ENCODE data around the gene PDSS1.
"Not testable (repeated sequence)": the region's sequence is repeated elsewhere in the genome, so short reads cannot be mapped to it uniquely, and the experiment has no call there.

The PDSS1 gene, protein sequence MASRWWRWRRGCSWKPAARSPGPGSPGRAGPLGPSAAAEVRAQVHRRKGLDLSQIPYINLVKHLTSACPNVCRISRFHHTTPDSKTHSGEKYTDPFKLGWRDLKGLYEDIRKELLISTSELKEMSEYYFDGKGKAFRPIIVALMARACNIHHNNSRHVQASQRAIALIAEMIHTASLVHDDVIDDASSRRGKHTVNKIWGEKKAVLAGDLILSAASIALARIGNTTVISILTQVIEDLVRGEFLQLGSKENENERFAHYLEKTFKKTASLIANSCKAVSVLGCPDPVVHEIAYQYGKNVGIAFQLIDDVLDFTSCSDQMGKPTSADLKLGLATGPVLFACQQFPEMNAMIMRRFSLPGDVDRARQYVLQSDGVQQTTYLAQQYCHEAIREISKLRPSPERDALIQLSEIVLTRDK

DNA sequence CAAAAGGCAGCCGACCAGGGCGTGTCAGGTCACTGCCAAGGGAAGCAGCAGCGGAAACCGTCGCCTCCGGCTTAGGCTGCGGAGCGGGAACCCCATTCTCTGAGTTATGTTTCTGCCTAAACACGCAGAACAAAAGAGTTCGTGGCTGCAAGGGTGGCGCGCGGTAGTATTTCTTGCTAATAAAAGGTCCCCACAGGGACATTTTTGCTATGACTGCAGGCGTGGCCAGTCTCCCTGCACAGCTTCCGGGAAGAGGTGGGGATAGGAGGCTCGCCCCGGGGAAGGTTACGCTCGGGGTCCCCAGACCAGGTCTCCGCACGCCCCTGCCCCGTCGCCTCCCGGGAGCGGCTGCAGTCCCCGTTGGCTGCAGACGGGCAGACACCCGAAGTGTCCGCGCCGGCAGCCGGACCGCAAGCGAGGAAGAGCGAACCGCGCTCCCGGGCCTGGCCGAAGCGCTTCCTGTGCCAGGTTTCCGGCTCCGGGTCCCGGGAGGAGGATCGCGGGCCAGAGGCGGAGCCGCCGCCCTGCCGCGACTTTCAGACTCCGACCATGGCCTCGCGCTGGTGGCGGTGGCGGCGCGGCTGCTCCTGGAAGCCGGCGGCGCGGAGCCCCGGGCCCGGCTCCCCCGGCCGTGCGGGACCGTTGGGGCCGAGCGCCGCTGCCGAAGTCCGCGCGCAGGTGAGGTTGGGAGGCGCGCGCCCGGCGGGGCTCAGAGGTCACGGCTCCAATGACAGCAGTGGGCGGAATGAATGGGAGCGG lies at the start of gene PDSS1:
Gene PDSS1 (plus strand): TSS at position 539 of the 759 bp plus-strand sequence. CDS start 11 bp downstream, at position 550.
- peak within 1 kb of the TSS; percentile 84 for H2AFZ ChIP-seq (ENCODE audit: low read length, unreplicated experiment)
- H3K36me3 ChIP-seq (ENCODE audit: insufficient read depth, low read length), result no peaks in the 10 kb centered on the region
- H3K27me3 ChIP-seq (ENCODE audit: insufficient read depth, low read length), result no peaks in the 10 kb centered on the region
- H3K4me1 ChIP-seq (ENCODE audit: control insufficient read depth, insufficient read depth, low read length, unreplicated experiment), result peaks cover 4% of the 10 kb centered on the region
- H3K4me3 ChIP-seq (ENCODE audit: low read depth, low read length), result peak within 1 kb of the TSS; percentile 98
- H3K27ac ChIP-seq (ENCODE audit: low read depth, low read length), result peak within 1 kb of the TSS; percentile 46
- peaks cover 48% of the 10 kb centered on the region for H3K79me2 ChIP-seq (ENCODE audit: control insufficient read depth, insufficient read depth, low read length, unreplicated experiment)

DNA sequence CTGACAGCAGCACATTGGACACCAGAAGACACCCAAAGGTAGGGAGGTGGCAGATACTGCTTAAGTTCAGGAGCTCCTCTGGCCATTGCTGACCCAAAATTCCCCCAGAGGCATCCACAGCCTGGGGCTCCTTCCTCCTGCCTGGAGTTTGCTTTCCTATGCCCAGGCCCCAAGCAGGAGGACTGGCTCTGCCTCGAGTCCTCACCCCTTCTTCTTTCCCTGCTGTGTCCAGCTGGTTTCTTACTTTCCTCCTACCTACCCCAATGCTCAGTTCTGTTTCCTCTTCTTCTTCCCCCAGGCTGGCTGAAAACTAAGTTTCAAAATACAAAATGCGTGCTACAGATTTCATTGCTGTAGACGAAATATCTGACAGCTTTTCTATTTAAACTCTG lies 49.3 kb upstream of the PDSS1 start:
- not testable (repeated sequence) for H3K79me2 ChIP-seq (ENCODE audit: control insufficient read depth, insufficient read depth, low read length, unreplicated experiment); H3K4me3 ChIP-seq (ENCODE audit: low read depth, low read length); H3K4me1 ChIP-seq (ENCODE audit: control insufficient read depth, insufficient read depth, low read length, unreplicated experiment); H3K27ac ChIP-seq (ENCODE audit: low read depth, low read length); H3K36me3 ChIP-seq (ENCODE audit: insufficient read depth, low read length); H2AFZ ChIP-seq (ENCODE audit: low read length, unreplicated experiment)
- peaks cover 36% of the 10 kb centered on the region; the same call in 1 of the 2 replicates for H3K27me3 ChIP-seq (ENCODE audit: insufficient read depth, low read length)

DNA sequence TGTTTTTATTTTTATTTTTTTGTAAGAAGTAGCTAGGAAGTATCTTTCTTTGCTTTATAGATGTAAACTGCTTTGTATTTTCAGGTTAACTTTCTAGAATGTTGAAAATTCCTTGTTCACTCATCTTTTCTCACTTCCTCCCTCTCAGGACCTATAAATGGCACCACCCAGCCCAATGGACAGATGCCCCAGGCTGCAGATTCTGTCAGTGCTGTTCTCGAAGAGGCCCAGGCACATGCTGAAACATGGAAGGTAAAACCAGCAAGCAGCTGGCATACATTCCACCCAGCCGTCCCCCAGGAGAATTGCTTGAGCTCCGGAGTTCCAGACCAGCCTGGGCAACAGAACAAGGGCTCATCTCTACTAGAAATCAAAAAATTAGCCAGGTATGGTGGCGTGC lies 47.1 kb upstream of the PDSS1 start:
- Histone ChIP-seq H3K79me2 (ENCODE audit: control insufficient read depth, insufficient read depth, low read length, unreplicated experiment) (no peaks in the 10 kb centered on the region), H3K4me3 (ENCODE audit: low read depth, low read length) (no peak overlapping the region), H3K36me3 (ENCODE audit: insufficient read depth, low read length) (no peaks in the 10 kb centered on the region), H3K27me3 (ENCODE audit: insufficient read depth, low read length) (peaks cover 36% of the 10 kb centered on the region; the same call in 1 of the 2 replicates), H3K27ac (ENCODE audit: low read depth, low read length) (no peak overlapping the region), H3K4me1 (ENCODE audit: control insufficient read depth, insufficient read depth, low read length, unreplicated experiment) (no peaks in the 10 kb centered on the region), H2AFZ (ENCODE audit: low read length, unreplicated experiment) (no peak overlapping the region)

DNA sequence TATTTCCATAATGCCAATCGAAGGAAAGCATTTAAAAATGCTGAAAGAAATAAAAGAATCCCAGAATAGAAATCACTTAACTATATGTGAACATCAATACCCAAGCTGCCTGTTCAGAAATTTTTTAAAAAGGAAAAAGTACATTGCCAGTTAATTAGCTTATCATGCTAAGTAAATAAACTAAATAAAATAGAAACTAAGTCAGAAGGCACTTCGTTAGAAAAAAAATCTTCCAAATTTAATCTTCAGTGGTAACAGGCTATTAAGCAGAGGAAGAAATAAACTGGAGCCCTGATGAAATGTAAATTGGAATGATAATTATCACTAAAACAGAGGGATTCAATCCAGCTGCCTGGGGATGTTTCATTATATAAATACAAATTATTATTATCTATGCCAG lies 46.0 kb upstream of the PDSS1 start:
- H3K27me3 ChIP-seq (ENCODE audit: insufficient read depth, low read length), result peaks cover 34% of the 10 kb centered on the region; the same call in 1 of the 2 replicates
- H2AFZ ChIP-seq (ENCODE audit: low read length, unreplicated experiment); H3K27ac ChIP-seq (ENCODE audit: low read depth, low read length); H3K4me1 ChIP-seq (ENCODE audit: control insufficient read depth, insufficient read depth, low read length, unreplicated experiment); H3K36me3 ChIP-seq (ENCODE audit: insufficient read depth, low read length); H3K4me3 ChIP-seq (ENCODE audit: low read depth, low read length); H3K79me2 ChIP-seq (ENCODE audit: control insufficient read depth, insufficient read depth, low read length, unreplicated experiment): not testable (repeated sequence)

DNA sequence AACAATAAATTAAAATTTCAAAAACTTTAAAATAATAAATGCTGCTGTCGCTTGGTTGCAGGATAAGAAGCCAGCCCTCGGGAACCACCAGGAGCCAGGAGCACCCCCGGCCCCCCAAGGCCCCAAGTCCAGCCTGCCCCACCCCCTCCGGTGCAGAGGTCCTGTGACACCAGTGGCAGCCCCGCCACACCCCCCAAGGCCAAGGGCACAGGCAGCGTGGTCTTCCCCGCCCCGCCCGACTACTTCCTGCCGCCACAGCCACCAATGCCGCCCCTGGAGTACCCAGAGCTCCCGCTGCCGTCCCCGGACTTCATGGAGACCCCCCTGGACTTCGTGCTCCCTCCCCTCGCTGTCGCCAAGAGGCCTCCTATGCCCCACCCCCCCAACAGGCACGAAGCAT lies 44.5 kb upstream of the PDSS1 start:
- no peaks in the 10 kb centered on the region for H3K36me3 ChIP-seq (ENCODE audit: insufficient read depth, low read length)
- no peaks in the 10 kb centered on the region for H3K4me1 ChIP-seq (ENCODE audit: control insufficient read depth, insufficient read depth, low read length, unreplicated experiment)
- no peak overlapping the region for H2AFZ ChIP-seq (ENCODE audit: low read length, unreplicated experiment)
- no peak overlapping the region for H3K27ac ChIP-seq (ENCODE audit: low read depth, low read length)
- no peaks in the 10 kb centered on the region for H3K79me2 ChIP-seq (ENCODE audit: control insufficient read depth, insufficient read depth, low read length, unreplicated experiment)
- H3K27me3 ChIP-seq (ENCODE audit: insufficient read depth, low read length), result peaks cover 31% of the 10 kb centered on the region; the same call in 1 of the 2 replicates
- no peak overlapping the region for H3K4me3 ChIP-seq (ENCODE audit: low read depth, low read length)

DNA sequence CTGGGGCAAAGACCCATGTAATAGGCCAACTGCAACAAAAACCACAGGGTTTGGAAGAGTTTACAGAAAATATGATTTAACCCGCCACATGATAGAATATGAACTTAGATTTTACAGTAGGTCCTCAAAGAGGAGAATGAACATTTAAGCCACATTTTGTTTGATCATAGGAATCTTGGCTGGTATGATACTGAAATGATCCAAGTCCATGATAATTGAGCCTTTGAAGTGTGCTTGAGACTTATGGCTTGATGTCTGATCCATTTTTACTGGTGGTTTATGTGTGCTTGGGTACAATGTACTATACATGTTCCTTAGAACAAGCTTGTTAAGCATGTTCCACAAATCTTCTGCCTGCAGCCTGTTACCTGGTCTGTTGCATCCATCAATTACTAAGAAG lies 41.8 kb upstream of the PDSS1 start:
- no peaks in the 10 kb centered on the region for H3K4me1 ChIP-seq (ENCODE audit: control insufficient read depth, insufficient read depth, low read length, unreplicated experiment)
- peaks cover 41% of the 10 kb centered on the region for H3K27me3 ChIP-seq (ENCODE audit: insufficient read depth, low read length)
- no peak overlapping the region for H3K4me3 ChIP-seq (ENCODE audit: low read depth, low read length)
- H2AFZ ChIP-seq (ENCODE audit: low read length, unreplicated experiment), result no peak overlapping the region
- no peaks in the 10 kb centered on the region for H3K36me3 ChIP-seq (ENCODE audit: insufficient read depth, low read length)
- H3K27ac ChIP-seq (ENCODE audit: low read depth, low read length), result no peak overlapping the region
- H3K79me2 ChIP-seq (ENCODE audit: control insufficient read depth, insufficient read depth, low read length, unreplicated experiment), result no peaks in the 10 kb centered on the region

DNA sequence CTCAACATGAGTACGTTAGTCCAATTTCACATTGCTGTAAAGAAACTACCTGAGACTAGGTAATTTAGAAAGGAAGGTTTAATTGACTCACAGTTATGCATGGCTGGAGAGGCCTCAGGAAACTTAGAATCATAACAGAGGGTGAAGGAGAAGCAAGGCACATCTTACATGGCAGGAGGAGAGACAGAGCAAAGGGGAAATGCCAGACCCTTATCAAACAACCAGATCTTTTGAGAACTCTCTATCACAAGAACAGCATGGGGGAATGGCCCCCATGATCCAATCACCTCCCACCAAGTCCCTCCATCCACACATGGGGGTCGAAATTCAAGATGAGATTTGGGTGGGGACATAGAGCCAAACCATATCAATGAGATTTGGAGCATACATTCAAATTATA lies 34.6 kb upstream of the PDSS1 start:
- Histone ChIP-seq H3K4me3 (ENCODE audit: low read depth, low read length) (no peak overlapping the region), H3K36me3 (ENCODE audit: insufficient read depth, low read length) (no peaks in the 10 kb centered on the region), H3K27me3 (ENCODE audit: insufficient read depth, low read length) (peaks cover 48% of the 10 kb centered on the region), H3K27ac (ENCODE audit: low read depth, low read length) (no peak overlapping the region), H2AFZ (ENCODE audit: low read length, unreplicated experiment) (no peak overlapping the region), H3K4me1 (ENCODE audit: control insufficient read depth, insufficient read depth, low read length, unreplicated experiment) (no peaks in the 10 kb centered on the region), H3K79me2 (ENCODE audit: control insufficient read depth, insufficient read depth, low read length, unreplicated experiment) (no peaks in the 10 kb centered on the region)

DNA sequence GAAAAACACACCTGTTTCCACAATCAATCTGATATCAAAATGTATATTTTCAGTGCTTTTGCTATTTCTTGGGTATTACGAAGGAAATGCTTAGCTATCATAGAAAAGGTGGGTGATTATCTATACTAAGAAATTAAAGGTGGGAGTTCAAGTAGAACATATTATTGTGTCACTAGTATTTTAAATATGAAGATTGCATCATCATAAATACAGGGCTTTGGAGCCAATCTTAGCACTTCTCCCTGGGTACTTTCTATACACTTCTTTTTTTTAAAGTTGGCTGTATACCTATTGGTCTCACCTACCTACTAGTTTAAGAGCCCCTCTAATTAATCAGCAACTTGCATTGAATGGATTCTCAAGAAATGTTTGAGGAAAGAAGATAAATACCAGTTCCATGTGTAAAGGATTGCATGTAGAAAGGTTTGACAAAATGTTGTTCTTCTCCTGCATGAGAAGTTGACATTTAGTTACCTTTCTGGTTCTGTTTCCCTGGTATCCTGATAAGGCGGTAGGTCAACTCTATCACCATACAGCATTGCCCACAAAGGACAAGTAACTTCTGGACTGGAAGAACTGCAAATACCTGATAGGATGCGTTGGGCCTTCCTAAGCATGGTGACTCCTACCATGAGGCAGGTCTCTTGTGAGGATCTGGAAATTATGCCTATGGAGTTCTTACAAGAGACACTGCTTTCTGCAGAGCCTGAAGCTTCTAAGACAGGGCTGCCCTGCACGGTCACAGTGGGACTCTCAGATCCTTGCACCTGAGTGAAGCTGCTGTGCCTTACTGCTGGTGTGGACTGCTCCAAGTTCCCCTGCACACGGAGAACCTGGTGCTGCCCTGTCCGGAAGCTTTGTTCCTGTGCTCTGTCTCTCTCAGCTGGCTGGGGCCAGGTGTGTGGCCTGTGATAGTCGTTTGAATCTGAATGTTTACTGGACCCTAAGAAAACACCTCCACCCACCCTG lies 32.1 kb upstream of the PDSS1 start:
- Histone ChIP-seq H3K79me2 (ENCODE audit: control insufficient read depth, insufficient read depth, low read length, unreplicated experiment) (no peaks in the 10 kb centered on the region), H3K27ac (ENCODE audit: low read depth, low read length) (no peak overlapping the region), H3K36me3 (ENCODE audit: insufficient read depth, low read length) (no peaks in the 10 kb centered on the region), H3K27me3 (ENCODE audit: insufficient read depth, low read length) (peaks cover 24% of the 10 kb centered on the region), H3K4me1 (ENCODE audit: control insufficient read depth, insufficient read depth, low read length, unreplicated experiment) (no peaks in the 10 kb centered on the region), H2AFZ (ENCODE audit: low read length, unreplicated experiment) (no peak overlapping the region), H3K4me3 (ENCODE audit: low read depth, low read length) (no peak overlapping the region)

DNA sequence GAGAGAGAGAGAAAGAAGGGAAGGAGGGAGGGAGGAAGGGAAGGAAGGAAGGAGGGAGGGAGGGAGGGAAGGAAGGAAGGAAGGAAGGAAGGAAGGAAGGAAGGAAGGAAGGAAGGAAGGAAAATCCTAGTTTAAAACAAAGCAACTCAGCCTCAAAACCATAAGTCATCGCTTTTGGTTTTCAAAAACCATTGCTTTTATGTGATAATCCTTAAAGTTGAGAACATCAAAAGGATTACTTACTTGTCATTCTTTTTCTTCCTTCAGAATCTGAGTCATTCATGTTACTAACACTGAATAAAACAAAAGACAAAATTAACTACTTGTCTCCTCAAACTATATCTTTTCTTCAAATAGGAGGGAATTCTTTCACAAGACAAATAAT lies 21.6 kb upstream of the PDSS1 start:
- no peak overlapping the region for H3K4me3 ChIP-seq (ENCODE audit: low read depth, low read length)
- H3K36me3 ChIP-seq (ENCODE audit: insufficient read depth, low read length), result no peaks in the 10 kb centered on the region
- no peak overlapping the region for H2AFZ ChIP-seq (ENCODE audit: low read length, unreplicated experiment)
- no peaks in the 10 kb centered on the region for H3K79me2 ChIP-seq (ENCODE audit: control insufficient read depth, insufficient read depth, low read length, unreplicated experiment)
- H3K27me3 ChIP-seq (ENCODE audit: insufficient read depth, low read length), result 0 out of 2 replicates have a peak, but pooled peaks cover 9% of the 10 kb centered on the region
- H3K4me1 ChIP-seq (ENCODE audit: control insufficient read depth, insufficient read depth, low read length, unreplicated experiment), result no peaks in the 10 kb centered on the region
- H3K27ac ChIP-seq (ENCODE audit: low read depth, low read length), result no peak overlapping the region

DNA sequence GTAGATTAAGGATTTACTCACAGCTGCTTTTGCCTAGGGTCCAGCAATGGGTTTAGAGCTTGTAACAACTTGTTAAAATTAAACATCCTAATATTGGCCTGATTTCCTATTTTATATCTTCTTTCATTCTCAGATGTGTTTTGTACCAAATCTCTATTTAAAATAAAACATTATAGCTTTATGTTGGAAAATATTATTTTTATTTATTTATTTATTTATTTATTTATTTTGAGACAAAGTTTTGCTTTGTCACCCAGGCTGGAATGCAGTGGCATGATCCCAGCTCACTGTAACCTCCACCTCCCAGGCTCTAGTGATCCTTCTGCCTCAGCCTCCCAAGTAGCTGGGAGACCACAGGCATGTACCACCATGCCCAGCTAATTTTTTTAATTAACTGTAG lies 17.9 kb upstream of the PDSS1 start:
- H2AFZ ChIP-seq (ENCODE audit: low read length, unreplicated experiment), result no peak overlapping the region
- H3K36me3 ChIP-seq (ENCODE audit: insufficient read depth, low read length), result no peaks in the 10 kb centered on the region
- H3K4me3 ChIP-seq (ENCODE audit: low read depth, low read length), result no peak overlapping the region
- peaks cover 4% of the 10 kb centered on the region for H3K4me1 ChIP-seq (ENCODE audit: control insufficient read depth, insufficient read depth, low read length, unreplicated experiment)
- H3K79me2 ChIP-seq (ENCODE audit: control insufficient read depth, insufficient read depth, low read length, unreplicated experiment), result no peaks in the 10 kb centered on the region
- H3K27me3 ChIP-seq (ENCODE audit: insufficient read depth, low read length), result 0 out of 2 replicates have a peak, but pooled peaks cover 9% of the 10 kb centered on the region
- H3K27ac ChIP-seq (ENCODE audit: low read depth, low read length), result no peak overlapping the region
